PC-9 (cell line): Measurements from ENCODE around the gene ZNF710. TPM values are rescaled to one million over a fixed set of nuclear protein-coding genes. Genes with fewer than 3 reads are reported as not detected.

Experiments
- BruUV-seq: library from RNA; stranded (reverse); fragments of 400-500 nt; replicated peaks from 2 replicates; lab custom pipeline; 2021; lab: Mats Ljungman, UMichigan
- CTCF ChIA-PET: fragments of 300-600 bp; sonication (Branson Sonifier 250); formaldehyde crosslinking; loops from one replicate; lab custom pipeline; 2022; ENCODE audit warnings: antibody characterized with exemption; lab: Charles Lee
- POLR2A ChIA-PET: fragments of 300-600 bp; sonication (Branson Sonifier 250); formaldehyde crosslinking; loops from one replicate; lab custom pipeline; 2022; ENCODE audit warnings: antibody characterized with exemption; ENCODE audit not compliant: unreplicated experiment; lab: Charles Lee
- DNase-seq, 2 experiments: peaks; one replicate each; pipeline versions ENCODE4 v3.0.0 to v3.0.0-alpha.2; 2015 to 2022; ENCODE audit warnings: mixed read lengths in 1 of 2
- H2AFZ ChIP-seq: fragments of 200-600 bp; sonication (generic); 2 replicates; pipeline ENCODE4 v1.8.1; 2017; ENCODE audit warnings: antibody characterized with exemption
- H3F3A ChIP-seq: fragments of 200-600 bp; sonication (generic); 2 replicates; pipeline ENCODE4 v1.8.1; 2017; ENCODE audit warnings: antibody characterized with exemption, mild to moderate bottlenecking, low read depth; ENCODE audit not compliant: insufficient read depth
- H3K27ac ChIP-seq: fragments of 200-600 bp; sonication (generic); 2 replicates; pipeline ENCODE4 v1.6.1; 2016; ENCODE audit warnings: mixed run types
- H3K27me3 ChIP-seq: fragments of 200-600 bp; sonication (generic); 2 replicates; pipeline ENCODE4 v1.6.1; 2016; ENCODE audit warnings: low read depth, mixed run types; ENCODE audit not compliant: insufficient read depth
- H3K36me3 ChIP-seq: fragments of 200-600 bp; sonication (generic); 2 replicates; pipeline ENCODE4 v1.6.1; 2016; ENCODE audit warnings: low read depth, mixed run types
- H3K4me1 ChIP-seq: fragments of 200-600 bp; sonication (generic); replicated peaks from 2 replicates; pipeline ENCODE4 v1.6.1; 2016; ENCODE audit warnings: mixed run types; ENCODE audit not compliant: insufficient read depth
- H3K4me2 ChIP-seq: fragments of 200-600 bp; sonication (generic); 2 replicates; pipeline ENCODE4 v1.6.1; 2017; ENCODE audit warnings: mixed run types
- H3K4me3 ChIP-seq: fragments of 200-600 bp; sonication (generic); 2 replicates; pipeline ENCODE4 v1.6.1; 2016; ENCODE audit warnings: mixed run types
- H3K79me2 ChIP-seq: fragments of 200-600 bp; sonication (generic); 2 replicates; pipeline ENCODE4 v1.6.1; 2017; ENCODE audit warnings: low read depth, mixed run types
- H3K9me2 ChIP-seq: fragments of 200-600 bp; sonication (generic); 2 replicates; pipeline ENCODE4 v1.8.1; 2017; ENCODE audit warnings: mild to moderate bottlenecking; ENCODE audit not compliant: insufficient read depth
- H3K9me3 ChIP-seq: fragments of 200-600 bp; sonication (generic); 2 replicates; pipeline ENCODE4 v1.8.1; 2016; ENCODE audit warnings: low read depth; ENCODE audit not compliant: insufficient read depth
- H4K20me1 ChIP-seq: fragments of 200-600 bp; sonication (generic); 2 replicates; pipeline ENCODE4 v1.8.1; 2017; ENCODE audit not compliant: insufficient read depth
- EZH2 ChIP-seq: fragments of 200-600 bp; sonication (generic); IDR thresholded peaks from 2 replicates; pipeline ENCODE4 v1.8.0; 2017; ENCODE audit warnings: antibody characterized with exemption, low read depth
- intact Hi-C: fragments of 100-400 bp; cut with micrococcal nuclease; formaldehyde crosslinking; loops from one replicate; pipeline ENCODE4 v1.10.0; 2022; ENCODE audit not compliant: unreplicated experiment
- total RNA-seq: library from RNA; stranded (reverse); gene quantifications from 2 replicates; pipeline ENCODE4 v1.2.3, GENCODE V29; 2021
- TF ChIP-seq, protein P1 (sequence below): fragments of 200-600 bp; sonication (generic); conservative IDR thresholded peaks from 2 replicates; pipeline ENCODE4 v1.6.1; 2017; ENCODE audit warnings: mixed run types, antibody characterized with exemption, mild to moderate bottlenecking, moderate library complexity

The ZNF710 gene
- total RNA-seq, 1 experiment from 2014 or later = 23.4 TPM

GRCh38 chr15:90035840-90036230 lies 34.7 kb downstream of the ZNF710 start:
- no peaks in the 10 kb centered on the region for H3K36me3 ChIP-seq
- H3K9me2 ChIP-seq = no peaks in the 10 kb centered on the region
- no peaks in the 10 kb centered on the region for H4K20me1 ChIP-seq
- H3K4me1 ChIP-seq = peaks cover 57% of the 10 kb centered on the region
- peaks cover 63% of the 10 kb centered on the region for H3K79me2 ChIP-seq
- no peak overlapping the region; the same call in 1 of the 2 replicates for H3K4me3 ChIP-seq
- no peaks in the 10 kb centered on the region for H3K27me3 ChIP-seq
- no peak for DNase-seq
- peak overlapping the region; percentile 88 for H3K27ac ChIP-seq
- intact Hi-C loops = loop anchor here (1.0 to 2.0 kb wide), 3 partner anchors 31 to 57 kb away; no protein-coding TSS in a partner anchor
- H3K4me2 ChIP-seq = peak overlapping the region; percentile 65
- no peak overlapping the region for H2AFZ ChIP-seq
- H3F3A ChIP-seq = peaks cover 39% of the 10 kb centered on the region
- H3K9me3 ChIP-seq = no peaks in the 10 kb centered on the region
- TF ChIP-seq, protein P1, sequence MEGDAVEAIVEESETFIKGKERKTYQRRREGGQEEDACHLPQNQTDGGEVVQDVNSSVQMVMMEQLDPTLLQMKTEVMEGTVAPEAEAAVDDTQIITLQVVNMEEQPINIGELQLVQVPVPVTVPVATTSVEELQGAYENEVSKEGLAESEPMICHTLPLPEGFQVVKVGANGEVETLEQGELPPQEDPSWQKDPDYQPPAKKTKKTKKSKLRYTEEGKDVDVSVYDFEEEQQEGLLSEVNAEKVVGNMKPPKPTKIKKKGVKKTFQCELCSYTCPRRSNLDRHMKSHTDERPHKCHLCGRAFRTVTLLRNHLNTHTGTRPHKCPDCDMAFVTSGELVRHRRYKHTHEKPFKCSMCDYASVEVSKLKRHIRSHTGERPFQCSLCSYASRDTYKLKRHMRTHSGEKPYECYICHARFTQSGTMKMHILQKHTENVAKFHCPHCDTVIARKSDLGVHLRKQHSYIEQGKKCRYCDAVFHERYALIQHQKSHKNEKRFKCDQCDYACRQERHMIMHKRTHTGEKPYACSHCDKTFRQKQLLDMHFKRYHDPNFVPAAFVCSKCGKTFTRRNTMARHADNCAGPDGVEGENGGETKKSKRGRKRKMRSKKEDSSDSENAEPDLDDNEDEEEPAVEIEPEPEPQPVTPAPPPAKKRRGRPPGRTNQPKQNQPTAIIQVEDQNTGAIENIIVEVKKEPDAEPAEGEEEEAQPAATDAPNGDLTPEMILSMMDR = no peak
- no peak for TF ChIP-seq EZH2
- CTCF ChIA-PET = interaction anchor here (1.1 kb wide), 1 partner anchor 64 kb away, joined by 3 read pairs; no protein-coding TSS in a partner anchor
- POLR2A ChIA-PET = interaction anchor here (0.8 kb wide), 1 partner anchor 340 kb away, joined by 11 read pairs; no protein-coding TSS in a partner anchor
- BruUV-seq = no TSS peak

- no peaks in the 10 kb centered on the region for H3K9me2 ChIP-seq
- no peaks in the 10 kb centered on the region for H3K9me3 ChIP-seq
- no peaks in the 10 kb centered on the region for H3K36me3 ChIP-seq
- H3K27me3 ChIP-seq = no peaks in the 10 kb centered on the region
- BruUV-seq = no TSS peak
- peaks cover 62% of the 10 kb centered on the region for H3K79me2 ChIP-seq
- no peaks in the 10 kb centered on the region for H4K20me1 ChIP-seq
- ChIA-PET POLR2A (interaction anchor here (0.8 kb wide), 1 partner anchor 340 kb away, joined by 11 read pairs; no protein-coding TSS in a partner anchor), CTCF (interaction anchor here (1.1 kb wide), 1 partner anchor 64 kb away, joined by 3 read pairs; no protein-coding TSS in a partner anchor)
- peak overlapping the region; percentile 41; the same call in 1 of the 2 replicates for H3K27ac ChIP-seq
- intact Hi-C loops = no loop called here
- H3K4me1 ChIP-seq = peaks cover 57% of the 10 kb centered on the region
- TF ChIP-seq EZH2 = no peak
- no peak overlapping the region for H3K4me3 ChIP-seq
- H2AFZ ChIP-seq = no peak overlapping the region
- H3K4me2 ChIP-seq = 0 out of 2 replicates have a peak overlapping the region, but pooled peaks have one; percentile 13
- DNase-seq = no peak
- H3F3A ChIP-seq = peaks cover 36% of the 10 kb centered on the region
Measured at GRCh38 chr15:90036343-90036742, 35.2 kb downstream of the ZNF710 start.

DNA sequence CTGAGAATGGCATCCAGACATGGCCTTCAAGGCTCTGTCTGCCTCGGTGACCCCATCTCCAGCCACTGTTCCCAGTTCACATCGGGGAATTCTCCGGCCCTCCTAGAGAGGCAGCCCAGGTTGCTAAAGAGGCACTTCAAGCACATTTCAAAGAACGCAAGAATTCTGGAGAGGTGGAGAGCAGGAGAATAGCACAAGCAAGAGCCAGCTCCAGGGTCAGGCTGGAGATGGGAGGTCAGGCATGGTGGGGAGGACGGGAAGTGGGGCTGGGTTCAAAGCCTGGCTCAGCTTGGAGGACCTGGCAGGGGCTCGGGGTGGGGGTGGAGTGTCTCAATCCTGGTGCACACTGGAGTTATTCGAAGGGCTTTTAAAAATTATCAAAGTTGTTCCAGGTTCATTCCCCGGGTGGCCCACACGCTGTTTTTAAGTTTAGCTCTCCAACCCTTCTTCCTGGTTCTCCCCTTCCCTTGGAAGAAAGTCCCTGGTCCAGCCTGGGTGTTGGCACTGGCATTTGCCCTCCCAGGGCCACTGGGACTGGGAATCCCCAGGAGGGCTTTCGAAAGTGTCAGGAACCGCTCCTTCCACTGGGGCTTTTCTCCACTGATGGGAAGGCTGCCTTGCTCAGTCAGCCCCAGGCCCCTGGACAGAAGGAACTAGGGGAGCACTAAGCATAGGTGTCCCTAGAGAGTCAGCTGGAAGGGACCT lies 35.8 kb downstream of the ZNF710 start:
- Histone ChIP-seq H3K79me2 (peaks cover 56% of the 10 kb centered on the region), H3K9me3 (no peaks in the 10 kb centered on the region), H3K36me3 (no peaks in the 10 kb centered on the region), H2AFZ (no peak overlapping the region), H3K27me3 (no peaks in the 10 kb centered on the region), H3K4me1 (peaks cover 57% of the 10 kb centered on the region), H3K27ac (no peak overlapping the region), H4K20me1 (no peaks in the 10 kb centered on the region), H3K4me2 (0 out of 2 replicates have a peak overlapping the region, but pooled peaks have one; percentile 13), H3K4me3 (no peak overlapping the region), H3F3A (peaks cover 33% of the 10 kb centered on the region), H3K9me2 (no peaks in the 10 kb centered on the region)
- POLR2A ChIA-PET = interaction anchor here (0.6 kb wide), 1 partner anchor 143 kb away, joined by 5 read pairs; no protein-coding TSS in a partner anchor
- intact Hi-C loops = no loop called here
- CTCF ChIA-PET = no interaction called here
- no peak for TF ChIP-seq EZH2
- TF ChIP-seq, protein P1 = no peak
- no peak for DNase-seq
- BruUV-seq = no TSS peak
